IMR-90 (cell line): Measurements from ENCODE around the gene CEP70. TPM values are rescaled to one million over a fixed set of nuclear protein-coding genes. Genes with fewer than 3 reads are reported as not detected.

Source experiments
- ATAC-seq: fragments of 200-7000 bp; cut with Tn5 transposase; 2 replicates; pipeline ENCODE4 v1.9.1; 2020; ENCODE audit warnings: low read depth, mild to moderate bottlenecking, moderate library complexity
- BruUV-seq: library from RNA; stranded (reverse); fragments of 400-500 nt; replicated peaks from 2 replicates; lab custom pipeline; 2021; lab: Mats Ljungman, UMichigan
- CTCF ChIA-PET: fragments of 300-600 bp; formaldehyde crosslinking; extraction: SDS; loops from one replicate; lab custom pipeline; 2021; ENCODE audit warnings: antibody characterized with exemption; lab: Yijun Ruan, JAX
- POLR2A ChIA-PET: fragments of 300-600 bp; sonication (Branson Sonifier 250); formaldehyde crosslinking; loops from one replicate; lab custom pipeline; 2022; ENCODE audit warnings: antibody characterized with exemption; ENCODE audit not compliant: unreplicated experiment; lab: Charles Lee
- DNase-seq: peaks from one replicate; pipeline ENCODE4 v3.0.0; 2013
- H2AFZ ChIP-seq: replicated peaks from 2 replicates; pipeline ENCODE3; 2013; ENCODE audit warnings: low read length, mild to moderate bottlenecking; ENCODE audit not compliant: poor library complexity
- H2AK5ac ChIP-seq: 2 replicates; pipeline ENCODE4 v1.6.1; 2013; ENCODE audit warnings: low read depth, low read length, inconsistent platforms
- H2AK9ac ChIP-seq: replicated peaks from 2 replicates; pipeline ENCODE3; 2013; ENCODE audit warnings: mild to moderate bottlenecking, low read depth, low read length, moderate library complexity; ENCODE audit not compliant: poor library complexity
- H2BK120ac ChIP-seq: 2 replicates; pipeline ENCODE4 v1.6.1; 2013; ENCODE audit warnings: low read depth, low read length, inconsistent platforms
- H2BK15ac ChIP-seq: 3 replicates; pipeline ENCODE4 v1.6.1; 2013; ENCODE audit warnings: low read depth, low read length, inconsistent platforms
- H2BK20ac ChIP-seq: 2 replicates; pipeline ENCODE4 v1.6.1; 2013; ENCODE audit warnings: low read depth, mild to moderate bottlenecking, inconsistent platforms, low read length, moderate library complexity
- H2BK5ac ChIP-seq: 2 replicates; pipeline ENCODE4 v1.6.1; 2013; ENCODE audit warnings: mild to moderate bottlenecking, low read depth, low read length, inconsistent platforms; ENCODE audit not compliant: poor library complexity, severe bottlenecking
- H3K14ac ChIP-seq: replicated peaks from 2 replicates; pipeline ENCODE4 v1.6.1; 2013; ENCODE audit warnings: low read depth, low read length, inconsistent platforms
- H3K18ac ChIP-seq: 2 replicates; pipeline ENCODE4 v1.6.1; 2013; ENCODE audit warnings: low read depth, low read length, control low read depth
- H3K23ac ChIP-seq: 2 replicates; pipeline ENCODE4 v1.6.1; 2013; ENCODE audit warnings: low read depth, low read length, inconsistent platforms
- H3K27ac ChIP-seq: 2 replicates; pipeline ENCODE4 v1.5.1; 2013; ENCODE audit warnings: mild to moderate bottlenecking, control low read depth, low read length; ENCODE audit not compliant: insufficient read depth
- H3K27me3 ChIP-seq: 2 replicates; pipeline ENCODE4 v1.6.1; 2013; ENCODE audit warnings: low read length; ENCODE audit not compliant: control insufficient read depth, insufficient read depth
- H3K36me3 ChIP-seq: 2 replicates; pipeline ENCODE4 v1.6.1; 2013; ENCODE audit warnings: low read length, mixed read lengths; ENCODE audit not compliant: control insufficient read depth, insufficient read depth
- H3K4ac ChIP-seq: 2 replicates; pipeline ENCODE4 v1.6.1; 2013; ENCODE audit warnings: low read depth, low read length, inconsistent platforms
- H3K4me1 ChIP-seq: 2 replicates; pipeline ENCODE4 v1.6.1; 2013; ENCODE audit warnings: low read length, mixed read lengths; ENCODE audit not compliant: control insufficient read depth, insufficient read depth
- H3K4me2 ChIP-seq: 2 replicates; pipeline ENCODE4 v1.6.1; 2013; ENCODE audit warnings: low read depth, mild to moderate bottlenecking, control low read depth, low read length, moderate library complexity
- H3K4me3 ChIP-seq: 2 replicates; pipeline ENCODE4 v1.5.1; 2013; ENCODE audit warnings: low read depth, mild to moderate bottlenecking, control low read depth, low read length, moderate library complexity; ENCODE audit not compliant: insufficient read depth
- H3K56ac ChIP-seq: 2 replicates; pipeline ENCODE4 v1.6.1; 2013; ENCODE audit warnings: low read length, inconsistent platforms; ENCODE audit not compliant: insufficient read depth; ENCODE audit errors: extremely low read depth
- H3K79me1 ChIP-seq, 2 experiments: 2 replicates each; pipeline ENCODE4 v1.6.1; 2013; ENCODE audit warnings: low read length in 2 of 2, inconsistent platforms in 1 of 2, low read depth in 1 of 2
- H3K9ac ChIP-seq: 2 replicates; pipeline ENCODE4 v1.6.1; 2013; ENCODE audit warnings: low read depth, low read length, control low read depth
- H3K9me1 ChIP-seq: 2 replicates; pipeline ENCODE4 v1.6.1; 2013; ENCODE audit warnings: low read length, inconsistent platforms; ENCODE audit not compliant: insufficient read depth
- H3K9me3 ChIP-seq: 2 replicates; pipeline ENCODE4 v1.6.1; 2013; ENCODE audit warnings: low read length; ENCODE audit not compliant: control insufficient read depth, insufficient read depth
- H4K20me1 ChIP-seq: 2 replicates; pipeline ENCODE4 v1.6.1; 2013; ENCODE audit warnings: low read length, inconsistent platforms; ENCODE audit not compliant: insufficient read depth
- H4K5ac ChIP-seq: 2 replicates; pipeline ENCODE4 v1.6.1; 2013; ENCODE audit warnings: mild to moderate bottlenecking, low read depth, low read length, control low read depth
- H4K8ac ChIP-seq, 2 experiments: 2 replicates each; pipeline ENCODE4 v1.6.1; 2013; ENCODE audit warnings: low read depth in 2 of 2, low read length in 2 of 2, control low read depth in 1 of 2, inconsistent platforms in 1 of 2
- H4K91ac ChIP-seq: 2 replicates; pipeline ENCODE4 v1.6.1; 2013; ENCODE audit warnings: low read depth, low read length, inconsistent platforms; ENCODE audit not compliant: insufficient read depth
- BHLHE40 ChIP-seq: fragments of 150-350 bp; IDR thresholded peaks from 2 replicates; pipeline ENCODE4 v1.6.1; 2016; ENCODE audit warnings: mild to moderate bottlenecking, low read depth, low read length
- CEBPB ChIP-seq: IDR thresholded peaks from 2 replicates; pipeline ENCODE4 v1.6.1; 2012; ENCODE audit warnings: low read depth, low read length, improper control_type of control experiment
- CHD1 ChIP-seq: IDR thresholded peaks from 2 replicates; pipeline ENCODE4 v1.6.1; 2012; ENCODE audit warnings: low read depth, low read length, improper control_type of control experiment
- ELK1 ChIP-seq: fragments of 150-350 bp; IDR thresholded peaks from 2 replicates; pipeline ENCODE4 v1.6.1; 2016; ENCODE audit warnings: low read depth, mild to moderate bottlenecking, low read length, moderate library complexity, borderline replicate concordance
- FOS ChIP-seq: fragments of 150-350 bp; IDR thresholded peaks from 2 replicates; pipeline ENCODE4 v1.6.1; 2016; ENCODE audit warnings: low read depth, low read length
- MAFK ChIP-seq: IDR thresholded peaks from 2 replicates; pipeline ENCODE4 v1.6.1; 2012; ENCODE audit warnings: low read depth, low read length, improper control_type of control experiment
- MAZ ChIP-seq: IDR thresholded peaks from 2 replicates; pipeline ENCODE4 v1.6.1; 2012; ENCODE audit warnings: low read depth, mild to moderate bottlenecking, low read length, improper control_type of control experiment, moderate library complexity, borderline replicate concordance
- MXI1 ChIP-seq: IDR thresholded peaks from 2 replicates; pipeline ENCODE4 v1.6.1; 2012; ENCODE audit warnings: low read depth, mild to moderate bottlenecking, low read length, moderate library complexity, borderline replicate concordance
- NFE2L2 ChIP-seq: fragments of 150-350 bp; IDR thresholded peaks from 2 replicates; pipeline ENCODE4 v1.6.1; 2016; ENCODE audit warnings: low read depth, mild to moderate bottlenecking, low read length
- POLR2A ChIP-seq: IDR thresholded peaks from 2 replicates; pipeline ENCODE4 v1.6.1; 2012; ENCODE audit warnings: mild to moderate bottlenecking, low read depth, low read length
- RAD21 ChIP-seq: IDR thresholded peaks from 2 replicates; pipeline ENCODE4 v1.6.1; 2012; ENCODE audit warnings: low read length, improper control_type of control experiment
- RCOR1 ChIP-seq: IDR thresholded peaks from 2 replicates; pipeline ENCODE4 v1.6.1; 2012; ENCODE audit warnings: mild to moderate bottlenecking, low read length, improper control_type of control experiment; ENCODE audit not compliant: insufficient replicate concordance
- RFX5 ChIP-seq: IDR thresholded peaks from 2 replicates; pipeline ENCODE4 v1.8.0; 2012; ENCODE audit warnings: low read depth, mild to moderate bottlenecking, low read length, moderate library complexity
- SMC3 ChIP-seq: fragments of 150-350 bp; IDR thresholded peaks from 2 replicates; pipeline ENCODE4 v1.6.1; 2016; ENCODE audit warnings: low read depth, mild to moderate bottlenecking, antibody characterized with exemption, low read length, moderate library complexity
- WGBS, 2 experiments: methylation state at CpG; one replicate each; pipeline versions ENCODE4 v1.1.5 to v1.1.7; 2013; ENCODE audit warnings: missing lambda C conversion rate in 2 of 2; ENCODE audit not compliant: insufficient read length in 1 of 2; ENCODE audit errors: extremely low coverage in 2 of 2; 5-methylcytosine and 5-hydroxymethylcytosine counted together
- dilution Hi-C: fragments of 300-500 bp; cut with HindIII; formaldehyde crosslinking; loops from one replicate; pipeline ENCODE4 v1.14.3; 2018; ENCODE audit warnings: low sequenced_read_pairs; ENCODE audit not compliant: unreplicated experiment
- in situ Hi-C: fragments of 300-500 bp; cut with MboI; formaldehyde crosslinking; loops from 3 replicates; pipeline ENCODE4 v1.14.3; 2019; ENCODE audit warnings: low sequenced_read_pairs, inconsistent platforms, mixed read lengths
- intact Hi-C: fragments of 100-400 bp; cut with micrococcal nuclease; formaldehyde crosslinking; loops from 2 replicates; pipeline ENCODE4 v1.10.0; 2022
- polyA plus RNA-seq, 3 experiments: library from polyadenylated mRNA; depleted of rRNA; stranded (reverse); fragments of >200 nt; gene quantifications; 2 replicates each; pipeline ENCODE4 v1.2.3, GENCODE V29; 2012; ENCODE audit warnings: low replicate concordance in 1 of 3
- total RNA-seq: library from RNA; depleted of rRNA; stranded (reverse); fragments of >200 nt; gene quantifications from 2 replicates; pipeline ENCODE4 v1.2.3, GENCODE V29; 2012
- TF ChIP-seq, protein P1 (sequence below): conservative IDR thresholded peaks from 2 replicates; pipeline ENCODE4 v1.5.1; 2012; ENCODE audit warnings: mild to moderate bottlenecking, low read depth, low read length, improper control_type of control experiment
- TF ChIP-seq, protein P2 (sequence below): fragments of 150-350 bp; IDR thresholded peaks from 2 replicates; pipeline ENCODE4 v1.6.1; 2017; ENCODE audit warnings: mild to moderate bottlenecking, antibody characterized with exemption, low read length, low read depth

CEP70 gene
- total and polyA plus RNA-seq, 2 of the 4 experiments (the other 2 are of a cell fraction), result 4.6 to 11.1 TPM

GRCh38 chr3:138450704-138451424 lies 143.2 kb downstream of the CEP70 start:
- Histone ChIP-seq H3K4ac (no peak overlapping the region), H3K4me2 (no peak overlapping the region), H2BK120ac (no peak overlapping the region), H3K18ac (no peak overlapping the region), H3K79me1 (no peaks in the 10 kb centered on the region), H2AK9ac (no peak overlapping the region), H3K9ac (no peak overlapping the region), H2BK5ac (no peak overlapping the region), H3K14ac (no peak overlapping the region), H3K56ac (no peak overlapping the region), H3K9me1 (no peaks in the 10 kb centered on the region), H4K91ac (no peak overlapping the region), H2BK20ac (no peak overlapping the region), H3K36me3 (no peaks in the 10 kb centered on the region), H2BK15ac (no peak overlapping the region), H3K4me3 (no peak overlapping the region), H3K4me1 (no peaks in the 10 kb centered on the region), H4K5ac (no peak overlapping the region), H3K23ac (no peak overlapping the region), H3K27me3 (peaks cover 13% of the 10 kb centered on the region; the same call in 1 of the 2 replicates), H2AFZ (no peak overlapping the region), H2AK5ac (no peak overlapping the region), H4K20me1 (no peaks in the 10 kb centered on the region), H3K9me3 (no peaks in the 10 kb centered on the region), H4K8ac (no peak overlapping the region), H3K27ac (no peak overlapping the region)
- DNase-seq (no peak), ATAC-seq (no peak)
- TF ChIP-seq SMC3 (no peak), RFX5 (no peak), CHD1 (no peak), MXI1 (no peak), BHLHE40 (no peak), POLR2A (no peak), MAFK (no peak), RAD21 (no peak), RCOR1 (no peak), NFE2L2 (no peak), FOS (no peak), MAZ (no peak), ELK1 (no peak), CEBPB (no peak)
- TF ChIP-seq, protein P1, sequence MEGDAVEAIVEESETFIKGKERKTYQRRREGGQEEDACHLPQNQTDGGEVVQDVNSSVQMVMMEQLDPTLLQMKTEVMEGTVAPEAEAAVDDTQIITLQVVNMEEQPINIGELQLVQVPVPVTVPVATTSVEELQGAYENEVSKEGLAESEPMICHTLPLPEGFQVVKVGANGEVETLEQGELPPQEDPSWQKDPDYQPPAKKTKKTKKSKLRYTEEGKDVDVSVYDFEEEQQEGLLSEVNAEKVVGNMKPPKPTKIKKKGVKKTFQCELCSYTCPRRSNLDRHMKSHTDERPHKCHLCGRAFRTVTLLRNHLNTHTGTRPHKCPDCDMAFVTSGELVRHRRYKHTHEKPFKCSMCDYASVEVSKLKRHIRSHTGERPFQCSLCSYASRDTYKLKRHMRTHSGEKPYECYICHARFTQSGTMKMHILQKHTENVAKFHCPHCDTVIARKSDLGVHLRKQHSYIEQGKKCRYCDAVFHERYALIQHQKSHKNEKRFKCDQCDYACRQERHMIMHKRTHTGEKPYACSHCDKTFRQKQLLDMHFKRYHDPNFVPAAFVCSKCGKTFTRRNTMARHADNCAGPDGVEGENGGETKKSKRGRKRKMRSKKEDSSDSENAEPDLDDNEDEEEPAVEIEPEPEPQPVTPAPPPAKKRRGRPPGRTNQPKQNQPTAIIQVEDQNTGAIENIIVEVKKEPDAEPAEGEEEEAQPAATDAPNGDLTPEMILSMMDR, result no peak
- TF ChIP-seq, protein P2, sequence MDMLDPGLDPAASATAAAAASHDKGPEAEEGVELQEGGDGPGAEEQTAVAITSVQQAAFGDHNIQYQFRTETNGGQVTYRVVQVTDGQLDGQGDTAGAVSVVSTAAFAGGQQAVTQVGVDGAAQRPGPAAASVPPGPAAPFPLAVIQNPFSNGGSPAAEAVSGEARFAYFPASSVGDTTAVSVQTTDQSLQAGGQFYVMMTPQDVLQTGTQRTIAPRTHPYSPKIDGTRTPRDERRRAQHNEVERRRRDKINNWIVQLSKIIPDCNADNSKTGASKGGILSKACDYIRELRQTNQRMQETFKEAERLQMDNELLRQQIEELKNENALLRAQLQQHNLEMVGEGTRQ, result no peak
- BruUV-seq, result no TSS peak
- intact Hi-C loops (no loop called here), dilution Hi-C loops (no loop called here), in situ Hi-C loops (no loop called here)
- WGBS, 2 experiments, result 50% methylated on average over 3 of the region's 6 CpGs; no CpG with 5 or more reads in 1 of the 2 experiments
- POLR2A ChIA-PET, result no interaction called here
- CTCF ChIA-PET, result interaction anchor here (0.5 to 1.5 kb wide), 2 partner anchors 28 to 251 kb away, joined by 3 read pairs; no protein-coding TSS in a partner anchor
